ENCODE results near the gene RBMXL3.

The RBMXL3 gene

DNA sequence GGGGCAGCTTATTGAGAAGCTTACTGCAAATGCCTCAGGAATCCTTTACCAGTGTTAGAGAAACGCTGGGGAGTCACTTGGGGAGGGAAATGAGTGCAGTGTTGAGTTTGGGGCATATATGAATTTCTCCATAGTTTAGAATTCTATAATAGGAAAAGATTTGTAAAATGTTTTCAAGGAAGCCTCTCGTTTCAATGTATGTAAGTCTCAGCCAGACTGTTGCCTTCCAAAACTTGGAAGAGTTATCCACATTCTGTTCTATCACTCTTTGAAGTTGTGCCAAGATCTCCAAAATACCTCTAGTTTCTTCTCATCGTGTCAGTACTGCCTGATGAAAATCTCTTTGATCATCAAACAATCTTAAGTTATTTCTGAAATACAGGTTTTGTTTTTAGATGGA is 45.3 kb downstream of the RBMXL3 start:
- DNase-seq = no peak

DNA sequence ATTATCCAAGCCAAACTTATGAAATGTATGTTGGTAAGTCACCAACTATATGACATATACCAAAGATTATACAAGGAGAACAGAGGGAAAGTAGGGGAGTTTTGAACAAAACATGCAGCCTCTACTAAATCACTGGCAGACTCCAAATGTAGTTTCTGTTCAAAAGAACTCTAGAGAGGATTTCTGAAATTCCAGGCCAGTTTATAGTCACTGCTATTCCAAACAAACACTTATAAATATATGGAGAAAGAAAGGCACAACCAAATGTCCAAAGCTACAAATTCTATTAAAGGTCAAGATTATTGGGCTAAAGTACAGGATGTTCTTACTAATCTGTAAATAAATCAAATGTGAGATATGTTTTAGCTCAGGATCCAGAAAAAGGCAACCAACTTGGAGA is 47.4 kb downstream of the RBMXL3 start:
- no peak for DNase-seq

DNA sequence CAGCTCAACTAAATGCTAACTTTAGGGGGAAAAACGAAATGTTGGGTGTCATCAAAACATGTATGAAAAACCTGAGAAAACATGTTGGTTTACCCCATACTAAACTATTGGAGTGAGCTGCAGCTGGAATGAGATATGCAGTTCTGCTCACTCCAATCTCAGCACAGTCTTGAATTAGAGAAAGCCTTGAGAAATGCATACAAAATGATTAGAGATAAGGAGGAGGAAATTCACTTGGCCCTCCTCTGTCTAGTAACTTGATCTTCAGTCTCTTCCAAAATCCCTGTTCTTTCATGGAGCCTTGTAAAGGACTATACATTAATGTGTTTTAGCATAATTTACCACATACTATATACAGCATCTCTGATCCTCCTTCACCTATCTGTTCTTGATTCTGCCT is 47.8 kb downstream of the RBMXL3 start:
- DNase-seq = no peak

Data from cerebellar nuclear complex (tissue), 1 donor.